Astrocyte of the spinal cord (primary cell): Measurements from ENCODE around the gene BMP7.

Experiments
- DNase-seq: peaks from one replicate; pipeline ENCODE4 v3.0.0; 2011; ENCODE audit warnings: low read depth, low spot score
- H3K4me3 ChIP-seq: 2 replicates; pipeline ENCODE4 v1.5.1; 2011; ENCODE audit warnings: low read depth, mild to moderate bottlenecking, low read length, moderate library complexity
- CTCF ChIP-seq: IDR thresholded peaks from 2 replicates; pipeline ENCODE4 v1.5.1; 2012; ENCODE audit warnings: low read depth, mild to moderate bottlenecking, low read length, inconsistent platforms
- in situ Hi-C: cut with HindIII; loops from 2 replicates; pipeline ENCODE4 v1.10.0; 2017; ENCODE audit warnings: low sequenced_read_pairs

The BMP7 gene

DNA sequence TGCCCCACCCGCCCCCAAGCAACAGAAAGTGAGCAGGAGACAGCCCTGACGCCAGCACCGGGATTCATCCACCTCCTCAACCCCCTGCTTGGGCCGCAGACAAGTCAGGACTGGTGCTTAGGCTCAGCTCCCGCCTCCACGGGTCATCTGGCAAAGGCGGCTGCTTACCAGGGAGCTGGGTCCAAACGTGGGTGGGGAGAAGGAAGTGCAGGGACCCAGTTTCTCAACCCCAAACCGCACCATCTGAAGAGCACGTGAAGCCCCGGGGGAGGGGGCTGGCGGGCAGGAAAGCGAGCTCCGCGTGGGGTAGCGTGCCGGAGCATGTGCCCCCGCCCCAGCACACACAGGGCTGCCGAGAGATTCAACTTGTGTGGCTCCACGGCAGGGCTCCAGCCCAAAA, 87.2 kb downstream of the BMP7 start:
- DNase-seq, result no peak
- in situ Hi-C loops, result no loop called here
- TF ChIP-seq CTCF, result no peak
- H3K4me3 ChIP-seq, result no peak overlapping the region

GRCh38 chr20:57178582-57179111, 87.8 kb downstream of the BMP7 start:
- H3K4me3 ChIP-seq, result no peak overlapping the region
- no peak for TF ChIP-seq CTCF
- no peak for DNase-seq
- in situ Hi-C loops, result no loop called here

DNA sequence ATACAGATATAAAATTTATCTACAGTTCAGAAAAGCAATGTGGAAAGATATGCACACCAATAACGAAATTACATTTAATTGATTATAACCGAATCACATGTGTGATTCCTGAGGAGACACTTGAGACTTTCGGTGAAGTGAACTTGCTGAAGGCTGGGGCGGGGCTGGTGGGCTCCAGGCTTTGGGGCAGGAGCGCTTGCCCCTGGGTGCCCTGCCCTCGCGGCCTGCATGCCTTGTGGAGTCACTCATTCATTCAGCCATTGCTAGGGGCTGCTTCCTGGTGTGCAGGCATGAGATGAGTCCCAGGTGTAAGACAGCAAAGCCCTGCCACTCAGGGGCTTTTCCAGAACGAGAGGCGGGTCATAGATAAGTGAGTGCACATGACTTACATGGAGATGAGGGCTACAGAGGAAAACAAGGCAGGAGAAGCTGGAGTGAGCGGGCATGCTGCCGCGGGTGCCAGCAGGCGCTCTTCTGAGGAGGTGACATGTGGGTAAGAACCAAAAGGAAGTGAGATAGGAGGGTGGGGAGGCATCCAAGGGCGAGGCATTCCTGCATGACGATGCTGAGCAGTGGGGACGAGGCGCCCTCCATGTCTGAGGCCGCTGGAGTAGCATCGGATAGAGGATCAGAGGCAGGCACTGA, 88.7 kb downstream of the BMP7 start:
- no peak overlapping the region for H3K4me3 ChIP-seq
- TF ChIP-seq CTCF, result no peak
- DNase-seq, result no peak
- in situ Hi-C loops, result no loop called here

GRCh38 chr20:57176842-57177241, 89.6 kb downstream of the BMP7 start:
- in situ Hi-C loops, result no loop called here
- TF ChIP-seq CTCF, result no peak
- no peak overlapping the region for H3K4me3 ChIP-seq
- DNase-seq, result no peak

DNA sequence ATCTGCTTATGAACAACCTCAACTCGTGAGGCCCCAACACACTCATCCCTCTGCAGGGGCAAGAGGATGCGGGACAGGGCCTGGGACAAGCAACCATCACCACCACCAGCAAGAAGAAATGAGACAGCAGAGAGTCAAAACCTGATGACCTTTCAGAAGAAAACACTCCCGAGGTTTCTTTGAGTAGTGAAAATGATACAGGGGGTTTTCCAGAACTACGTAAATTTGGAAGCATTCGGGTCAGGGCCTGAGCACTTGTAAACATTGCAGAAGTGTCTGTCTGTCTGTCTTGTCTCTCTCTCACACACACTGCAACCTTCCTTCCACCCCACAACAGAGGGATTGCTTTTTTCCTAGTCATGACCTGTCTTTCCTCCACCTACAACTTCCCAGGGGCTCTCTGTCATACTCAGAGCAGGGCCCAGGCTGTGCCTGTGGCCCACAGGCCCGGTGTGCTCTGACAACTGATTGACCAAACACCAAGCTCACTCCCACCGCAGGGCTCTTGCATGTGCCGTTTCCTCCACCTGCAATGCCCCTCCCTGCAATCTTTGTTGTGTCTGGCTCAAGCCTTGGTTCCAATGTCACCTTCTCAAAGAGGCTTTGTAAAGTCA, 90.9 kb downstream of the BMP7 start:
- H3K4me3 ChIP-seq, result no peak overlapping the region
- in situ Hi-C loops, result no loop called here
- no peak for DNase-seq
- TF ChIP-seq CTCF, result no peak

GRCh38 chr20:57174737-57175136, 91.7 kb downstream of the BMP7 start:
- in situ Hi-C loops, result no loop called here
- no peak for TF ChIP-seq CTCF
- no peak overlapping the region for H3K4me3 ChIP-seq
- DNase-seq, result no peak
